COLO668 (cell line): ENCODE measurements around the gene GDPGP1.
A peak's percentile ranks its signal among the peaks of the same experiment; 100 is the strongest.

Experiments
- DNase-seq: peaks from one replicate; lab custom pipeline; 2025; ENCODE audit not compliant: unreplicated experiment; lab: John Stamatoyannopoulos, UW

Gene GDPGP1

GRCh38 chr15:90294601-90295269, 60.7 kb downstream of the GDPGP1 start:
- peak; percentile 59 for DNase-seq

GRCh38 chr15:90295270-90295648, 61.2 kb downstream of the GDPGP1 start:
- DNase-seq = peak; percentile 59
